ENCODE measurements around the gene MTHFSD.

Gene MTHFSD

GRCh38 chr16:86568677-86569623 is 13.9 kb upstream of the MTHFSD start:
- no peak for DNase-seq

GRCh38 chr16:86567701-86568581 is 12.9 kb upstream of the MTHFSD start:
- no peak for DNase-seq

- no peak for DNase-seq
Observed at GRCh38 chr16:86566966-86567700, 12.1 kb upstream of the MTHFSD start.

GRCh38 chr16:86566601-86566965 is 11.5 kb upstream of the MTHFSD start, which contains the start of gene FOXC2:
Gene FOXC2 (plus strand): TSS chr16:86566829. CDS start chr16:86567336, 507 bp downstream.
- DNase-seq, result no peak

DNA sequence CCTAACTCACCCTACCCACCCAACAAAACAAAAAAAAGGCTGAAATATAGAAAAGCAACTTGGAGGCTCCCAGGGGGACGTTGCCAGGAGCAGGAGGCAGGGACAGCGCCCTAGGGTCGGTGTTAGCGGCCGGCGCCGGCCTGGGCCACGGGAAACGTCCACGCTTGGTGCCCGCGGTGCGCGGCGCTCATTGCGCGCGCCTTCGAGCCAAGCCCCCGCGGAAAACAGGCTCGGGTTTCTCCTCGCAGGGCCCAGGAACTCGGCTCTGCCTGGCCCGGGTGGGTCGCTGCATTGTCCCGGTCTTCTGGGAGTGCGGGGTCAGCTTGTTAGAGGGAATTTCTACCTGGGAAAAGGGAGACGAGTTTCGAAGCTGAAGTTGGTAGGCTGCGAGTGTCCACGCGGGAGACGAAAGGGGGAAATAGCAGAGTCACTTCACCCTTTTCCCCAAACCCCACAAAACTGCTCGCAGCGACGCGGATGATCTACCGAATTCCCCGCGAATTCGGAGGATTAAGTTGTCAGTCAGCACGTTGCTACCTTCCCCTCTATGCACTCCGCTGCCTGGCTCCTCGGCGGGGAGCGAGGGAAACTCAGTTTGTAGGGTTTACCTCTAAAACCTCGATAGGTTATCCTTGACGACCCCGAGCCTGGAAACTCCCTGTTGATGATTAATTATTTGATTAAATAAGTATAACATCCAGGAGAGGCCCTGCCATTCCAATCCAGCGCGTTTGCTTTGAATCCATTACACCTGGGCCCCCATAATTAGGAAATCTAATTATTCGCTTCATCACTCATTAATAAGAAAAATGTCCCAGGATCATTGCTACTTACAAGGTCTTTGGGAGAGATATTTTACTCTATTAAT is 10.8 kb upstream of the MTHFSD start:
- no peak for DNase-seq

GRCh38 chr16:86565181-86565631 is 10.2 kb upstream of the MTHFSD start:
- no peak for DNase-seq

DNA sequence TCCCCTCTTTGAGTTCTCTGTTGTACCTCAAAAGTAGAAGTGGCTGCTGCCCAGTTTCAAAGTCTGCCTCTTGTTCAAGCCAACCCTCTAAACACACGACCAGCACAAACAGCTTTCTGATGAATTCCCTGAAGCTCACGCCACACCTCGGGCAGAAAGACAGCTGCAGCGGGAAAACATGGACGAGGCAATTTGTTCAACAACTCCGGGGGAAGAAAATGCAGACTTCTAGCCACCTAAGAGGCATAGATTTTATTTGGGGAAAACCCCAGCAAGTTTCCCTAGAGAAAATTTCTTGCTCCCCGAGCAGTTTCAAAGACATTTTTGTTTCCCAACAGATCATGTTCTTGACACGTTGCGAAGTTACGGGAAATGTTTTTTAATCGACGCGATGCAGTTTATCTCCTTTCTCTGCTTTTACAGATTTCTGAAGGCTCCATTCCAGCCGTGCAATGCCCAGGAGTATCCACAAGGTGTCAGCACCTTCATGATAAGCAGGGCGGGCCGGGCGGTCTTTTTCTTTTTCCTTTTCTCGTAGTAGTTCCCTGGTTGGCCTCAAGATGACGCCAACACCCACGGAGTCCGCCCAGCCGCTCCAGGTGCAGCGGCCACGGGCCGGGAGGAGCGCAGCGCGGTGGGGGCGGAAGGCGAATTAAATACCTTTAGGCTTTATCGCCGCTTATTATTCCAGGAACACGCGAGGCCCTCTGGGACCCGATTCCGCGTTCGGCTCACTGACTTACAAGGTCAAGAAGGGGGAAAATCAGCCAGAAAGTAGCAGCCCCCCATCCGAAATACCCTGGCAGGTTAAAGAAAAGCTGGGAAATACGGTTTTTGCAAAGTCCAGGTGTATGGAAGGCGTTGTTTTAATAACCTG is 8.7 kb upstream of the MTHFSD start:
- DNase-seq, result peak; percentile 47

DNA sequence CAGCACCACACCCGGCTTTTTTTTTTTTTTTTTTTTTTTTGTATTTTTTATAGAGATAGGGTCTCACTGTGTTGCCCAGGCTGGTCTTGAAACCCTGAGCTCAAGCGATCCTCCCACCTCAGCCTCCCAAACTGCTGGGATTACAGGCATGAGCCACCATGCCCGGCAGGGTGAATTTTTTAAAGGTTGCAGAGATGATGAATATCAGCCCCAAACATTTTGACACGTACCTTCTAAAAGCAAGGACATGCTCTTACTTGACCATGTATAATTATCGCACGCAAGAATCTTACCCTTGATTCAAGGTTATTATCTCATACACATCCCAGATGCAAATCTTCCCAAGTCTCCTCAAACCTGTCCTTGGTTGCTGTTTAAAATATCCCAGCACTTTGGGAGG is 7.3 kb upstream of the MTHFSD start:
- DNase-seq, result no peak

- no peak for DNase-seq
Observed at GRCh38 chr16:86559802-86560305, 4.8 kb upstream of the MTHFSD start.

DNA sequence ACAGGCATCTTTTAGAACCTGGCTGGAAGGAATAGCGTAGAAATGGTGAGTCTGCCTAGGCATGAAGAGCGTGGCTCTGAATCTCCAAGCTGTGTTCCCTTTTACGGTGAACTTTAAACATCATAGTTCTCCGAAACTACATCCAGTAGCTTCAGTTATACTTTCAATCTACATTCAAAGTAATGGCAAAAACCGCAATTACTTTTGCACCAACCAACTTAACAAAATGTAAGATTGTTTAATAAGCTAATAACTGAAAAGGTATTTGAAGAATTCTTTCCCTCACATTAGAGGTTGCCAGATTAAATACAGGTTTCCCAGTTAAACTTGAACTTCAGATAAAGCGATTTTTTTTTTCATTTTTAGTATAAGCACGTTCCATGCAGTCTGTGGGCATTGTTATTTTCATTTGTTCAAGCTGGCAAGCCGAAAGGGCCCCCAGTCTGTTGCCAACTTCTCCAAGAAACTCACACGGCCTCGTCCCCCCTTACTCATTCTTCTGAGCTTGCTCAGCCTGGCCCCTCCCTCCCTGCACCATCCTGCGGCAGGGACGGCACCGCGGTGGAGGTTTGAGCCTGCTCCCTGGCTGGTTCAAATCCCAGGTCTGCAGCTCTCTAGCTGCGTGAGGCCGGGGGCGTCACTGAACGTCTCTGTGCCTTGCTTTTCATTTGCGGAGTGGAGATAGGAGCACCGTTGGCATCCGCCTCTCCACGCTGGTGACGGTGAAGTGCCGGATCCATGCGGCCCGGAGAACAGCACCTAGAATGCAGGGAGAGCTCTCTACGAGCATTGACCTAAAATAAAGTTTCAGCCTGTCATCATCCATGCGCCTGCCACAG is 3.5 kb upstream of the MTHFSD start:
- DNase-seq, result no peak

- no peak for DNase-seq
Observed at GRCh38 chr16:86557587-86557986, 2.6 kb upstream of the MTHFSD start.

- DNase-seq, result no peak
Observed at GRCh38 chr16:86556576-86556975, 1.5 kb upstream of the MTHFSD start.

DNA sequence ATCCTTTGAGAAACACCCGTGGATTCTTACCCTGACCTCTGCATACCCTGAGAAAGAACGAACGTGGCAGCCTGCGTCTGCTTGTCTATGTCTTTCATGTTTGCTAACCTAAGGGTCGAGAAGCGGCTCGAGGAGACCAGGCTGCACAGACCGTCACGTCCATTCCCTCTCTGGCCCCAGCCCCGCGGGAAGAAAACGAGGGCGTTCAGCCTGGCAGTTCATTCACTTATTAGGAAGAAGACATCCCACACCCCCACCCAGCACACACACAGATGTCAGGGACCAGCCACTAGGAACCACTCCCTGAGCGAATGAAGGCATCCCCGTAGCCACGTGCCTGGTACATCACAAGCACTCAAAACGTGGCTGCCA is 655 bp upstream of the MTHFSD start:
- no peak for DNase-seq

DNA sequence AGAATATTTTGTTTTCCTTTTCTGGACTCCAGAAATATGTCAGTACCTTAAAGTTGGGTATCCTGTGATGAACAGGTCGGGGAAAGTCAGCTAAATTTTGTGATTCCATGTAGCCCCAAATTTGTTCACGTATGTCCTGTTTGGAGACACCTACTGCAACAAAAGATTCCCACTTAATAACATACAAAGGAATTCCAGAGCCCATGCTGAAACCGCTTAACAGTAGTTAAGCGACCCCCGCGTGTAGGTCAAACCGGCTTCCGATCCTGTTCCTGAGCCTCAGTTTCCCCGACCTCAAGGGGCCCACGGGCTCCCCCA is 477 bp downstream of the MTHFSD start:
- DNase-seq, result no peak

DNA sequence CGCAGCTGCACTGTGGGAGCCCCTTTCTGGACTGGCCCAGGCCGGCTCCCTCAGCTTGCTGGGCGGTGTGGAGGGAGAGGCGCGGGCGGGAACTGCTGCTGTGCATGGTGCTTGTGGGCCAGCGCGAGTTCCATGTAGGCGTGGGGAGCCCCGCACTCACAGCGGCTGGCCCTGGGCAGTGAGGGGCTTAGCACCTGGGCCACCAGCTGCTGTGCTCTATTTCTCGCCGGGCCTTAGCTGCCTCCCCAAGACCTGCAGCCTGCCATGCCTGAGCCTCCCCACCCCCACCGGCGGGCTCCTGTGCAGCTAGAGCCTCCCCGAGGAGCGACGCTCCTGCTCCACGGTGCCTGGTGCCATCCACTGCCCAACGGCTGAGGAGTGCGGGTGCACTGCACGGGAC is 1.7 kb downstream of the MTHFSD start:
- no peak for DNase-seq

- DNase-seq, result no peak
Observed at GRCh38 chr16:86550281-86550680, 4.8 kb downstream of the MTHFSD start.

GRCh38 chr16:86549893-86550190 is 5.2 kb downstream of the MTHFSD start:
- DNase-seq, result no peak

GRCh38 chr16:86549076-86549892 is 5.8 kb downstream of the MTHFSD start:
- no peak for DNase-seq

DNA sequence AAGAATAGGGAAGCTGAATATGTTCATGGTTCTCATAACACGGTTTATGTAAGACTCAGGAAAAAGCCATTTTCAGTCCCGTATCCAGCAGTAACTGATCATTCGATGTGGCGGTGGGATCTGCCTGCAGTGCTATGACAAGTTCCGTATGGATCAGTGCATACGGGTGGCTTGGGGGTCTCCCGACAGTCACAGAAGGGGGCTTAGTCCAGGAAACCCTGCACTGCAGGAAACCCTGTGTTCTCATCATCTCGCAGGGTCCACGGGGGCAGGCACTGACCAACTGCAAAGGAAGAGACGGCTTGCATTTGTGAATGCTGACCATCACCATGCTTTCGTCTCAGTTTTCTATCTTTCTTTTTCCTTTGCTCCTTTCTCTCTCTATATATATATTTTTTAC is 7.7 kb downstream of the MTHFSD start:
- DNase-seq, result no peak
